ENCODE results near the gene RETREG3.
"Not testable (repeated sequence)": the region's sequence is repeated elsewhere in the genome, so short reads cannot be mapped to it uniquely, and the experiment has no call there.

The RETREG3 gene

DNA sequence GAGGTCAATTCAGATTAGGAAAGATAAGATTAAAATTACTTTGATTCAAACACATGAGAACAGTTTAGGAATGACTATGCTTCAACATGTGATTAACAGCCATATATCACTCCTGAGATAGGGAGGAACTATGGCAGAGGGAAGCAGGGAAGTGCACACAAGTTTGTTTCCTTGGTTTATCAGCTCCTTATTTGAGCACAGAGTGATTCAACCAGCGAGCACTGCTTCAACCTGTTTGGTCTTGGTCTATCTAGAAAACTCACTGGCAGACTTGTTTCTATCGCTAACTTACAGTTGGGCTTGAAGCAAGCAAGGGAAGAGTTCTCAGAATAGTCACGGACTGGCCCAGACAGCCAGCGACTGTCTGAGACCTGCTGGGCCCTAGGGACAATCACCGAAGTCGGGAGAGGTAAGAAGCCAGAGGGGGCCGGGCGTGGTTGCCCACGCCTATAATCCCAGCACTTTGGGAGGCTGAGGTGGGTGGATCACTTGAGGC lies 23.8 kb upstream of the RETREG3 start:
- H3K36me3 ChIP-seq (ENCODE audit: low read length): no peaks in the 10 kb centered on the region
- H3K27ac ChIP-seq (ENCODE audit: low read depth, low read length): no peak overlapping the region
- no peak overlapping the region for H3K4me3 ChIP-seq (ENCODE audit: insufficient read depth, low read length, poor library complexity, severe bottlenecking)
- H3K9me2 ChIP-seq (replicated peaks; ENCODE audit: insufficient read depth, low read length): no peaks in the 10 kb centered on the region
- no peak overlapping the region for H3K9ac ChIP-seq (ENCODE audit: low read length)
- H3K9me3 ChIP-seq (ENCODE audit: insufficient read depth, low read length): no peaks in the 10 kb centered on the region
- H4K20me1 ChIP-seq (ENCODE audit: low read depth, low read length): no peaks in the 10 kb centered on the region
- no peaks in the 10 kb centered on the region for H3K27me3 ChIP-seq (ENCODE audit: low read length)
- H3K4me2 ChIP-seq (ENCODE audit: low read depth, low read length, poor library complexity, severe bottlenecking): no peak overlapping the region
- no peak overlapping the region for H2AFZ ChIP-seq (ENCODE audit: low read depth, low read length, severe bottlenecking)
- H3K79me2 ChIP-seq (ENCODE audit: insufficient read depth, low read length): no peaks in the 10 kb centered on the region
- no peaks in the 10 kb centered on the region for H3F3A ChIP-seq (ENCODE audit: insufficient read depth)
- TF ChIP-seq EZH2phosphoT487 (conservative IDR thresholded peaks at IDR 0.05; ENCODE audit: low read length): no peak
- TF ChIP-seq, protein P1, sequence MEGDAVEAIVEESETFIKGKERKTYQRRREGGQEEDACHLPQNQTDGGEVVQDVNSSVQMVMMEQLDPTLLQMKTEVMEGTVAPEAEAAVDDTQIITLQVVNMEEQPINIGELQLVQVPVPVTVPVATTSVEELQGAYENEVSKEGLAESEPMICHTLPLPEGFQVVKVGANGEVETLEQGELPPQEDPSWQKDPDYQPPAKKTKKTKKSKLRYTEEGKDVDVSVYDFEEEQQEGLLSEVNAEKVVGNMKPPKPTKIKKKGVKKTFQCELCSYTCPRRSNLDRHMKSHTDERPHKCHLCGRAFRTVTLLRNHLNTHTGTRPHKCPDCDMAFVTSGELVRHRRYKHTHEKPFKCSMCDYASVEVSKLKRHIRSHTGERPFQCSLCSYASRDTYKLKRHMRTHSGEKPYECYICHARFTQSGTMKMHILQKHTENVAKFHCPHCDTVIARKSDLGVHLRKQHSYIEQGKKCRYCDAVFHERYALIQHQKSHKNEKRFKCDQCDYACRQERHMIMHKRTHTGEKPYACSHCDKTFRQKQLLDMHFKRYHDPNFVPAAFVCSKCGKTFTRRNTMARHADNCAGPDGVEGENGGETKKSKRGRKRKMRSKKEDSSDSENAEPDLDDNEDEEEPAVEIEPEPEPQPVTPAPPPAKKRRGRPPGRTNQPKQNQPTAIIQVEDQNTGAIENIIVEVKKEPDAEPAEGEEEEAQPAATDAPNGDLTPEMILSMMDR (IDR thresholded peaks at IDR 0.05; ENCODE audit: insufficient read depth, low read length, poor library complexity, severe bottlenecking): no peak

DNA sequence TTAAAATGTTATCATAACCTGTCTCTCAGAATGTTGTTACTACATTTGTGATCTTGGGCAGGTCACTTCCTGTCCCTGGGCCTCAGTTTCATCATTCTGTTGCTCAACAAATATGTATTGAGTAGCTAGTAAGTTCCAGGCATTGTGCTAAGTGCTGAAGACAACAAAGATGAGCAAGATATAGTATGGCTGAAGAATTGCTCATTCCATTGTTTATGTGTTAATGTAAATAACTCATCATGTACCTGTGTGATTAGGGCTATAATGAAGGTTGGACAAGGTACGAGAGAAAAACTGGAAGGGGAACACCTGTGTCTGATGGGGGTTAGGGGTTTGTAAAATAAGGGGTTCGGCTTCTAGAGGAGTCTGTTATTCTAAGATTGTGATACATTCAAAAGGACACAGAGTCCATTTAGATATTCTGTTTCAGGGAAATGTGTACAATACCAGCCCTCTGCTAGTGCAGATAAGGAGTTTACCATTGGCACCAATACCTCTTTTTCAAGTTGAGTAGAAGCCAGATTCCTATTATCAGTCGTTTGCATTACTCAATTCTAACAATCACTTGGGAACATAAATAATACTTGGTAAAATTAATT lies 20.3 kb upstream of the RETREG3 start:
- Histone ChIP-seq H3K9me3 (ENCODE audit: insufficient read depth, low read length) (no peaks in the 10 kb centered on the region), H3F3A (ENCODE audit: insufficient read depth) (no peaks in the 10 kb centered on the region), H3K4me2 (ENCODE audit: low read depth, low read length, poor library complexity, severe bottlenecking) (no peak overlapping the region), H2AFZ (ENCODE audit: low read depth, low read length, severe bottlenecking) (no peak overlapping the region), H3K9me2 (replicated peaks; ENCODE audit: insufficient read depth, low read length) (no peaks in the 10 kb centered on the region), H3K27ac (ENCODE audit: low read depth, low read length) (no peak overlapping the region), H3K79me2 (ENCODE audit: insufficient read depth, low read length) (no peaks in the 10 kb centered on the region), H3K4me3 (ENCODE audit: insufficient read depth, low read length, poor library complexity, severe bottlenecking) (no peak overlapping the region), H3K27me3 (ENCODE audit: low read length) (no peaks in the 10 kb centered on the region), H3K9ac (ENCODE audit: low read length) (no peak overlapping the region), H4K20me1 (ENCODE audit: low read depth, low read length) (no peaks in the 10 kb centered on the region), H3K36me3 (ENCODE audit: low read length) (no peaks in the 10 kb centered on the region)
- no peak for TF ChIP-seq EZH2phosphoT487 (conservative IDR thresholded peaks at IDR 0.05; ENCODE audit: low read length)
- TF ChIP-seq, protein P1 (IDR thresholded peaks at IDR 0.05; ENCODE audit: insufficient read depth, low read length, poor library complexity, severe bottlenecking): no peak

DNA sequence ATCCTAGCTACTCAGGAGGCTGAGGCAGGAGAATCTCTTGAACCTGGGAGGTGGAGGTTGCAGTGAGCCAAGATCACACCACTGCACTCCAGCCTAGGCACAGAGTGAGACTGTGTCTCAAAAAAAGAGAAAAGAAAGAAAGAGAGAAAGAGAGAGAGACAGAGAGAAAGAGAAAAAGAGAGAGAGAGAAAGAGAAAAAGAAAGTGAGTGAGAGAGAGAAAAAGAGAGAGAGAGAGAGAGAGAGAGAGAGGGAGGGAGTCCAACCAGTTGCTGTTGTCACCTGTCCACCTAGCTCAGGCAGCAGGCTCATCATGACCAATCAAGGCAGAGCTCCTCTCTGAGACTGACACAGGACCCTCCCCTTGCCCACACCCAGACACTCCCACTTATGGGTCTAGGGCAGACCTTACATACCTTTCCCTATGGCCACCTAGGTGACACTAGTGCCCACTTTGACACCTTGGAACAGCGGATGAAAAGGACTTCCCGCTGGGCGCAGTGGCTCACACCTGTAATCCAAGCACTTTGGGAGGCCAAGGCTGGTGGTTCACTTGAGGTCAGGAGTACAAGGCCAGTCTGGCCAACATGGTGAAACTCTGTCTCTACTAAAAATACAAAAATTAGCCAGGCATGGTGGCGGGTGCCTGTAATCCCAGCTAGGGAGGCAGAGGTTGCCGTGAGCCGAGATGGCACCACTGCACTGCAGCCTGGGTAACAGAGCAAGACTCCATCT lies 18.0 kb upstream of the RETREG3 start:
- not testable (repeated sequence) for H3K9ac ChIP-seq (ENCODE audit: low read length); H3K36me3 ChIP-seq (ENCODE audit: low read length)

More for the DNA sequence above, 18.0 kb upstream of the RETREG3 start:
- H3F3A ChIP-seq (ENCODE audit: insufficient read depth); H3K4me3 ChIP-seq (ENCODE audit: insufficient read depth, low read length, poor library complexity, severe bottlenecking); H4K20me1 ChIP-seq (ENCODE audit: low read depth, low read length); H3K27ac ChIP-seq (ENCODE audit: low read depth, low read length); H3K9me2 ChIP-seq (replicated peaks; ENCODE audit: insufficient read depth, low read length); H3K9me3 ChIP-seq (ENCODE audit: insufficient read depth, low read length); H2AFZ ChIP-seq (ENCODE audit: low read depth, low read length, severe bottlenecking); H3K79me2 ChIP-seq (ENCODE audit: insufficient read depth, low read length); H3K4me2 ChIP-seq (ENCODE audit: low read depth, low read length, poor library complexity, severe bottlenecking); H3K27me3 ChIP-seq (ENCODE audit: low read length): not testable (repeated sequence)

Measured in SU-DHL-6 (cell line).